Left hindlimb (tissue), 1 donor: ENCODE measurements around the gene CLSTN1.

Experiments used
- DNase-seq: peaks from one replicate; pipeline ENCODE4 v3.0.0-alpha.2; 2018

CLSTN1 gene

GRCh38 chr1:9710037-9710436 lies 113.7 kb downstream of the CLSTN1 start:
- no peak for DNase-seq

DNA sequence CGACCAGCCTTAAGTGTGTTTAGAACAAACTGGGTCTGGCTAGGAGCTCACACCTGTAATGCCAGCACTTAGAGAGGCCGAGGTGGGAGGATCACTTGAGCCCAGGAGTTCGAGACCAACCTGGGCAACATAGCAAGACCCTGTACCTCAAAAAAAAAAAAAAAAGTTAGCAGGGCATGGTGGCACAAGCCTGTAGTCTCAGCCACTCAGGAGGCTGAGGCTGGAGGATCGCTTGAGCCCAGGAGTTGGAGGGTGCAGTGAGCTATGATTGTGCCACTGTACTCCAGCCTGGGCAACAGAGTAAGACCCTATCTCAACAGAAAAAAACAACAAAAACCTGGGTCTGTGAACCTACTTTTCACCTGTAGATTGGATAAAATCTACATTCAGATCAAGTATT lies 117.6 kb downstream of the CLSTN1 start:
- DNase-seq: no peak

- DNase-seq: no peak
Observed at GRCh38 chr1:9705337-9706093, 118.2 kb downstream of the CLSTN1 start.

DNA sequence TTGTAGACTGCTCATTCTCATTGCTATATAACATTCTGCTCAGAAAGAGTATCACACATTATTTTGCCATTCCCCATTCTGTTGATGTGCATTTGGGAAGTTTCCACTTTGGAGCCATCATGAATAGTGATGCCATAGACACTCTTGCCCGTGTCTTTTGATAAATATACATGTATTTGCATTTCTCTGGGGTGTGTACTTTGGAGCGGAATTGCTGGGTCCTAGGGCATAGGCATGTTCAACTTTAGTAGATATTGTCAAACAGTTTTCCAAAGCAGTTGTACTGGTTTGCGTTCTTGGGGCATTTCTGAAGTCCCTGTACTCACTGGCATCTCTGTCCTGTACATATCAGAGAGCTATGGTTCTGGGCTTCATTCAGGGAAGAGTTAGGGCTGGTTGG lies 120.1 kb downstream of the CLSTN1 start:
- no peak for DNase-seq

- no peak for DNase-seq
Observed at GRCh38 chr1:9703165-9703509, 120.6 kb downstream of the CLSTN1 start.

DNA sequence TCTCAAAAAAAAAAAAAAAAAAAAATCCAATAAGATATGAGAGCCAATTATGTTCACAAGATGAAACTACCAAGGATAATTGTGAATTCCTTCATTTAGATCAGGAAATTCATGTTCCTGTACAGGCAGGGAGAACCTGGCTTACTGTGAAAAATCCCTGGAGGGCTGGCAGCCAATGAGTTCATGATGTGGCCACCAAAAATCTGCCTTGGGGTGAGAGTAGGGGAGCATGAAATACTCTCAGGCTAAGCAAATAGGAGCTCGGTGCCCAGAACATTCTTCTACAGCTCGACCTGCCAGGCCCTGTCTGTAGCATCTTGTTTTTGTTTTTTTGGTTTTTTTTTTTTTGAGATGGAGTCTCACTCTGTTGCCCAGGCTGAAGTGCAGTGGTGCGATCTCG lies 122.1 kb downstream of the CLSTN1 start:
- no peak for DNase-seq

DNA sequence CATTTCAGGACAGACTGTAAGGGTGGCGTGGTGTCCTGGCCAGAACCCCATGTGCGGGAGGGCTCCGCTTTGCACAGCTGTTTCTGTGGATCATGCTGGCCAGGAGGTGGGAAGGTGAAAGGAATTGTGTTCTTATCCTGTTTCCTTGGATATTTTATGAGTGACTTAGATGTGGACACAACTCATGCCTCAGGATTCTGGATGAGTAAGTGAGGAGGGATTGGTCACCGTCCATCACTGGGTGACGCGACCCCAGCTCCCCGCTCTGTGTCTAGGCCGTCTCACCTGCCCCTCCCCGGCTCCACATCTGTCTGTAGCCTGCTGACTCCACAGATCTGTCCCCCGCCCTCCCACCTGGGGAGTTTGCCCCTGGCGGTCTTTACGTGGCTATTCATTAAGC lies 123.4 kb downstream of the CLSTN1 start:
- no peak for DNase-seq

DNA sequence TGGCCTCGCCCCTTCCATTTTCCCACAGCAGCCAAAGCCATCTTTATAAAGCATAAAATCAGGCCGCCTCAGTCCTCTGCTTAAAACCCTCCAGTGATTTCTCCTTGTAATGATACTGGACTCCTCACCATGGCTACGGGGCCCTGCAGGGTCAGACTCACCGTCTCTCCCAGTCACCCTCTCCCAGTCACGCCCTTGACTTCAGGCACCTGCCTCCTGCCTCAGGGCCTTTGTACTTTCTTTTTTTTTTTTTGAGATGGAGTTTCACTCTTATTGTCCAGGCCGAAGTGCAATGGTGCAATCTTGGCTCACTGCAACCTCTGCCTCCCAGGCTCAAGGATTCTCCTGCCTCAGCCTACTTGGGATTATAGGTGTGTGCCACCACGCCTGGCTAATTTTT lies 124.4 kb downstream of the CLSTN1 start:
- DNase-seq: no peak

- DNase-seq: no peak
Observed at GRCh38 chr1:9696793-9697192, 127.0 kb downstream of the CLSTN1 start.

- DNase-seq: no peak
Observed at GRCh38 chr1:9691691-9692090, 132.1 kb downstream of the CLSTN1 start.

DNA sequence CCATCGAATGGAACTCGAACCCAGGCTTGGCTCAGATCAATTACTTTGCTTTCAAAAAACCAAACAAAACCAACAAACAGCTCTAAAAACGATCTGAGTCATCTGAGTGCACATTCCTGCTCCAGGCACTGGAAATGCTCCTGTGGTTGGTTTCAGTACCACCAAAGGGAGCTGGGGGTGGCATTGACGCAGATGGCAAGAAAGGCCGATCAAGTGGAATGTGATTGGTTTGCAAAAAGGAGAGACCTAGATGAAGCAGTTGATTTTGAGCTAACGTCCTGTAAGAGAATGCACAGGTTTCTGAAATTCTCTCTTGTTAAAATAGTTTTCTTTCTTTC lies 132.7 kb downstream of the CLSTN1 start:
- DNase-seq: no peak

DNA sequence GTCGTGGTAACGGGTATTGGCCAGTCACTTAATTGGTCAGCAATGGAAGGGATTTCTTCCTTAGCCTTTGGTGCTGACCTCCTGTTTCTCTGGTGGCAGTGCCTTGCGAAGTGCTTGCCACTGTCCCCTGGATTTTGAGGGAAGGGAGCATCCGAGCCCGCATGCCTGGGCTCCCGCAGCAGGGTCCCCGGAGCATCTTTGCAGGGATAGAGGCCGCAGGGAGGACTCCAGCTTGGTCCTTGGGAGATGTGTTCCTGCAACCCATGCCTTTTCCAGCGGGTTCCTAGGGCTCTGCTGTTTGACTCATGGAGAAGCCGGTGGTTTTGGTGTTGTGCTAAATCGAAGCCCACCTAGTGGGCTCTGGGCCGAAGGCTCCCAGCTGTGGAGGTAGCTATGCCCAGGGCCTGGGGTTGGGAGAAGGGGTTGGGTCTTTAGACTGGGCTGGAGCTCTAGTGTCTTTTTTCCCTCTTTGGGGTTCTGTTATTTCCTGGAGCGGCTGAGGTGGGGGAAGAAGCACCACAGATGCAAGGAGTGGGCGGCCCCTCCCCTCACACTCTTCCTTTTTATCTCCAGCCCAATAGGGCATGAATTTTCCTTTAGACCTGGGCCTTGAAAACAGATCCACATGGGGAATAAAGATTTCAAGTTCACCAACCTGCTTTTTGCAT lies 133.2 kb downstream of the CLSTN1 start:
- DNase-seq: no peak

DNA sequence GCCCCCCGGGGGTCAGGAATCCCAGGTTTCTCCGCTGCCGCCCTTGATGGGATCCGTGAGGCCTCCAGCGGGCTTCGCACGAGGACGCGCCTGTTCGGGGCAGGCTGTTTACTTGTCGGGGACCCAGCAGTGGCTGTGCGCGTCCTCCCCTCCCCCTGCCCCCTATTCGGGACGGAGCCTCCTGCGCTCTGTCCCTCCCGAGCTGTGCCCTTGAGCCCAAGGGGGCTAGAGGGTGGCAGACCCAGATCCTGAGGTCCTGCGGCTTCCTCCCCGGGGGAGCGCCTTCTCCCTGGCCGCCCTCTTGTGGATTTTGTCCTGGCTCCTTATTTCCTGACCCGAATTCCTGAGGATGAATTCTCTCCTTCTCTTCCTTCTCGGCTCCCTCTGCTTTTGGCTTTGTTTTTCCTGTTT lies 133.8 kb downstream of the CLSTN1 start:
- no peak for DNase-seq

GRCh38 chr1:9689011-9689706 lies 134.6 kb downstream of the CLSTN1 start:
- DNase-seq: peak; percentile 74

GRCh38 chr1:9688599-9688998 lies 135.2 kb downstream of the CLSTN1 start:
- DNase-seq: no peak

GRCh38 chr1:9687874-9688582 lies 135.7 kb downstream of the CLSTN1 start:
- no peak for DNase-seq

DNA sequence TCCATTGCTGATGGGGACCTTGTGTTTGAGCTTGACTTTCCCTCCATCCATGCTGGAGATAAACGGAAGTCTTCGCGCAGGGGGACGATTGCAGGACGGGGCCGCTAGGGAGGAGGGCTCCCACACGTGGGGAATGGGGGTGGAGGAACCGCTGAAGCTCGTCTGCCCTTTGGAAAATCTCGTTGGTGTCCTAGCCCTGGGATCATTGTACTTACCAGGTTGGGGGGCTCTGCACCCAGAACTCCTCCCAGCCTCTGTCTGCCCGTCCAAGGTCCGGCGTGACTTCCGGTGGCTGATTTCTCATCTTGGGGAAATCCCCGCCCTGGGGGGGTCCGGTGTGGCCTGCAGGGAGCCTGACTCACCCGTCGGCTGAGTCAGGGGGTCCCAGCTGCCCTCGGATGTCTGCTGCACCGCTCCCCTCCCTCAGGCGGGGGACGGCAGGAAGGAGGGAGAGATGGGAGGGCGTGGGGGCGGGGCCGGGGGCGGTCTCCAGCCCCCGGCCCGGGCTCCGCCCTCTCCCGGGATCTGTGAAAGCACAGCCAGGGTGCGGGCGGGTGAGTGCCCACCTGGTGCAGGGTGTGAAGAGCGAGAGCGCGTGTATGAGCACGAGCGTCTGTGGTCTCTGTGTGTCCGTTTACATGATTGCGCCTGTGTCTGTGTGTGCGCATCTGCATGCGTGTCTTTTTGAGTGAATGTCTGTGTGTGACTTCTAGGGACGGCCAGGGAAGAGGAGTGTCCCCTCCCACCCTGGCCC lies 136.5 kb downstream of the CLSTN1 start:
- peak; percentile 55 for DNase-seq

GRCh38 chr1:9684801-9685200 lies 139.0 kb downstream of the CLSTN1 start:
- no peak for DNase-seq

DNA sequence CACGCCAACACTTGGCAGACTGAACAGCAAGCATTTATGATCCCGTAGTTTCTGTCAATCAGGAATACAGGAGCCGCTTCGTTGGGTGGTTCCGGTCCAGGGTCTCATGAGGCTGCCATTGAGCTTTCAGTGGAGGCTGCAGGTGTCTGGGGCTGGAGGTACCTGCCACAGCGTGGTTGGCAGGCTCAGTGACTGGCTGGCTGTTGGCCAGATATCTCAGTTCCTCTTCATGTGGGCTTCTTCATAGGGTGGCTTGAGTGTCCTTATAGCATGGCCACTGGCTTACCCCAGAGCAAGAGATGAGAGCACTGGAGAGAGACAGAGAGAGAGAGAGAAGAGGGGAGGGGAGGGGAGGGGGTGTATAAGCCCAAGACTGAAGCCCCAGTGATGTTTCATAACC lies 142.9 kb downstream of the CLSTN1 start:
- DNase-seq: no peak

DNA sequence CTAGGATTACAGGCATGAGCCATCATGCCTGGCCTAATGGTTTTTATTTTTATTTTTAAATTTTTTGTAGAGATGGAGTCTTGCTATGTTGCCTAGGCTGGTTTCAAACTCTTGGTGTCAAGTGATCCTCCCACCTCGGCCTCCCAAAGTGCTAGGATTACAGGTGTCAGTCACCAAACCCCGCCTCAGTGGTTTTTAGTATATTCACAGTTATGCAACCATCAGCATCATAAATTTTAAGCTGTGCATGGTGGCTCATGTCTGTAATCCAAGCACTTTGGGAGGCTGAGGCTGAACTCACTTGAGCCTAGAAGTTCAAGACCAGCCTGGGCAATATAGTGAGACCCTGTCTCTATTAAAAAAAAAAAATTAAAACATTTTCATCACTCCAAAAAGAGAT lies 143.7 kb downstream of the CLSTN1 start:
- no peak for DNase-seq
